Measurements from ENCODE around the gene PNPLA3.

- TF ChIP-seq FOXP2 (optimal IDR thresholded peaks at IDR 0.05; ENCODE audit: borderline replicate concordance, extremely low read depth, extremely low read length, insufficient read depth): no peak
- no peak for TF ChIP-seq REST (IDR thresholded peaks at IDR 0.05; ENCODE audit: insufficient read depth in 1 of 2, low read depth in 2 of 2, low read length in 2 of 2)
Measured at GRCh38 chr22:43968614-43969013, 45.0 kb downstream of the PNPLA3 start.

Data from PFSK-1 (cell line).